GM12865 (cell line): ENCODE measurements around the gene LRRC41.
"Not testable (repeated sequence)": the region's sequence is repeated elsewhere in the genome, so short reads cannot be mapped to it uniquely, and the experiment has no call there.

Source experiments
- DNase-seq: peaks from one replicate; pipeline ENCODE4 v3.0.0; 2010; ENCODE audit warnings: low read depth
- H3K4me3 ChIP-seq: 2 replicates; pipeline ENCODE4 v1.5.1; 2011; ENCODE audit warnings: mild to moderate bottlenecking, low read depth, low read length, control low read depth
- TF ChIP-seq, protein P1 (sequence below): IDR thresholded peaks from 2 replicates; pipeline ENCODE4 v1.5.1; 2011; ENCODE audit warnings: low read length, control low read depth, low read depth, inconsistent platforms; ENCODE audit not compliant: insufficient read depth; ENCODE audit errors: missing control alignments

The LRRC41 gene

DNA sequence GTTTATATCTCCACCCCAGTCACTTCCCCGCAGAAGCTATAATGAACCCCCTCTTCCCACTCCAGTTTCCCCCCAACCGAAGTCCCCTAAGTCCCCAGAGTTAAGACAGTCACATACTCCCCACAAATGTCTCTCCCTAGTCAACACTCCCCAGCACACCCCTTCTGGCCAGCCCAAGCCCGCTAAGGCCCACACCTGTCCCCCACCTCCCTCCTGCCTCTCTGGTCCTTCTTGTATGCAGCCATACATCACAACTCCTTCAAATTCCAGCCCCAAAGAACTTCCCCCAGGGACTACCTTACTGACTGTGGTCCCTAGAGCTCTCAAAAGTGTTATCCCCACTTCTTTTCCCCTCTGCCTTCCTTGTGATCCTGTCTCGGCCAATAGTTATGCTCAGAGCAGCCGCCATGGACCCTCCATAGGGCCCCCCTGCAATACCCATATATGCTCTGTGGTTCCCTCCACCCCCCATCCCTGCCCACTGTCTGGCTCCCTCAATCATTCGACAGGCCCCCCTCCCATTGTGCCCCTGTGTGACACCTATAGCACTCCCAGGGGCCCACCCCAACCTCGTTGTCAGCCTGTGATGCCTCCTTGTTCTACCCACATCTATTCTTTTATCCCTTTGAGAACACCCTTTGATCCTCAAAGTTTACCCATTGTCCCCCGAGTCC, 39.4 kb upstream of the LRRC41 start:
- no peak overlapping the region for H3K4me3 ChIP-seq
- TF ChIP-seq, protein P1, sequence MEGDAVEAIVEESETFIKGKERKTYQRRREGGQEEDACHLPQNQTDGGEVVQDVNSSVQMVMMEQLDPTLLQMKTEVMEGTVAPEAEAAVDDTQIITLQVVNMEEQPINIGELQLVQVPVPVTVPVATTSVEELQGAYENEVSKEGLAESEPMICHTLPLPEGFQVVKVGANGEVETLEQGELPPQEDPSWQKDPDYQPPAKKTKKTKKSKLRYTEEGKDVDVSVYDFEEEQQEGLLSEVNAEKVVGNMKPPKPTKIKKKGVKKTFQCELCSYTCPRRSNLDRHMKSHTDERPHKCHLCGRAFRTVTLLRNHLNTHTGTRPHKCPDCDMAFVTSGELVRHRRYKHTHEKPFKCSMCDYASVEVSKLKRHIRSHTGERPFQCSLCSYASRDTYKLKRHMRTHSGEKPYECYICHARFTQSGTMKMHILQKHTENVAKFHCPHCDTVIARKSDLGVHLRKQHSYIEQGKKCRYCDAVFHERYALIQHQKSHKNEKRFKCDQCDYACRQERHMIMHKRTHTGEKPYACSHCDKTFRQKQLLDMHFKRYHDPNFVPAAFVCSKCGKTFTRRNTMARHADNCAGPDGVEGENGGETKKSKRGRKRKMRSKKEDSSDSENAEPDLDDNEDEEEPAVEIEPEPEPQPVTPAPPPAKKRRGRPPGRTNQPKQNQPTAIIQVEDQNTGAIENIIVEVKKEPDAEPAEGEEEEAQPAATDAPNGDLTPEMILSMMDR: no peak
- DNase-seq: no peak

- TF ChIP-seq, protein P1: peak; percentile 49
- peak overlapping the region; percentile 87 for H3K4me3 ChIP-seq
- DNase-seq: peak; percentile 69
Measured at GRCh38 chr1:46342084-46342656, 38.8 kb upstream of the LRRC41 start.

- H3K4me3 ChIP-seq: peak overlapping the region; percentile 87
- DNase-seq: no peak
- TF ChIP-seq, protein P1: no peak
Measured at GRCh38 chr1:46341222-46342083, 38.0 kb upstream of the LRRC41 start.

DNA sequence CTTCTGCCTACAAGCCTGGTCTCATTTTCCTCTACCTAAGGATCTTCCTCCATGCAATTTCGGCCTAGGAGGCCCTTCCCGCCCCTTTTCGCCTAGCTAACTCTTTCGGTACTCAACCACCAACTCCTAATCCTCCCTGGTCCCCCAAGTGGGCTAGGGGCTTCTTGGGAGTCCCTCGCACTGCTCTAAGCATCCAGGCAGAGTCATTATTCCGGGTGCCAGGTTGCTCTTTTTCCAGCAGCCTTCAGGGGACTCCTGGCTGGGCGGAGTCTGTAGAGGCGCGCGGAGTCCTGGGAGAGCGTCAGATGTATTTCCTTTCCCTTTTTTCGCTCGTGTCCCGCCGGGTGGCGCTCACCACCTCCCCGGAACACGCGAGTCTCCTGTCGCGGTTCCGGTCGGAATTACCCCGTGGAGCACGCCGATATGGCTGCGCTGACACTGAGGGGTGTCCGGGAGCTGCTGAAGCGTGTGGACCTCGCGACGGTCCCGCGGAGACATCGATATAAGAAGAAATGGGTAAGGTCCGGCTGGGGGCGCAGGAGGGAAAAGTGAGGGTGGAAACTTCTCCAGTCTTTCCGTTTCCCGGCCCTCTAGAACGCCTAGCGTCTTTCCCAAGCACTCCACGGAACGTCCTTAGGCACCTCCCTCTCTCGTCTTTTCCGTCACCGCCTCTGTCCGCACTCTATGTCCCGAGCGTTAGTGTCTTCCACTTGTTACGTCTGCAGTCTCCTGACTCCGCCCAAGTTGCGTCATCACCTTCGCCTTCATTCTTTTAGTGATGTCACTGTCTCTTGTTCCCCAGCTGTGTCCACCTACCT, 37.2 kb upstream of the LRRC41 start, which contains the start of gene NSUN4:
TSS of gene NSUN4 (plus strand) at position 404 of the 818 bp plus-strand sequence. CDS start at position 424, 20 bp downstream.
- TF ChIP-seq, protein P1: peak; percentile 88
- peak; percentile 95 for DNase-seq
- peak within 1 kb of the TSS; percentile 87 for H3K4me3 ChIP-seq

DNA sequence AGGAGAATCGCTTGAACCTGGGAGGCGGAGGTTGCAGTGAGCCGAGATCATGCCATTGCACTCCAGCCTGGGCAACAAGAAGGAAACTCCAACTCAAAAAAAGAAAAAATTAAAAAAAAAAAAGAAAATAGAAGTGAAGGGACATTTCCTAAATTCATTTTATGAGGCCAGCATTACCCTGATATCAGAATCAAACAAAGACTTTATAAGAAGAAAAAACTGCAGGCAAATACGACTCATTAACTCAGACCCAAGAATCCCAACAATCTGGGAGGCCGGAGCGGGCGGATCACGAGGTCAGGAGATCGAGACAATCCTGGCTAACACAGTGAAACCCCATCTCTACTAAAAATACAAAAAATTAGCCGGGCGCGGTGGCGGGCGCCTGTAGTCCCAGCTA, 34.0 kb upstream of the LRRC41 start:
- DNase-seq, H3K4me3 ChIP-seq: not testable (repeated sequence)

DNA sequence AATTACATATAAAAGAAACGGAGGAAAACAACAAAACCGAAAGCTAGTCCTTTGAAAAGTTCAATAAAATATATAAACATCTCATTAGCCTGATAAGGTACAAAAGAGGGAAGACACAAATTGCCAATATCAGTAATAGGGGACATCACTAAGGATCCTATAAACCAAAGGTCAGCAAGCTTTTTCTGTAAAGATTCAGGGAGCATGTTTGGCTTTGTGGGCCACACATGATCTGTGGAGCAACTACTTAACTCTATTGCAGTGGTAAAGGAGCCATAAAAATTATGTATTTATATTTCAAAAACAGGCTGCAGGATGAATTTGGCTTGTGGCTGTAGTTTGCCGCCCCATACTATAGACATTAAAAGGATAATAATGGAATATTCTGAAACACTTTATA, 31.7 kb upstream of the LRRC41 start:
- no peak overlapping the region for H3K4me3 ChIP-seq
- no peak for DNase-seq
- TF ChIP-seq, protein P1: no peak
